Measurements from ENCODE around the gene KIF7. TPM values are rescaled to one million over a fixed set of nuclear protein-coding genes. Genes with fewer than 3 reads are reported as not detected.
"Not testable (repeated sequence)": the region's sequence is repeated elsewhere in the genome, so short reads cannot be mapped to it uniquely, and the experiment has no call there.

KIF7 gene
- total and polyA plus RNA-seq, 2 of the 8 experiments (the other 6 are each of a cell fraction or from before 2014, with no cell fraction given) = 4.9 to 14.0 TPM

DNA sequence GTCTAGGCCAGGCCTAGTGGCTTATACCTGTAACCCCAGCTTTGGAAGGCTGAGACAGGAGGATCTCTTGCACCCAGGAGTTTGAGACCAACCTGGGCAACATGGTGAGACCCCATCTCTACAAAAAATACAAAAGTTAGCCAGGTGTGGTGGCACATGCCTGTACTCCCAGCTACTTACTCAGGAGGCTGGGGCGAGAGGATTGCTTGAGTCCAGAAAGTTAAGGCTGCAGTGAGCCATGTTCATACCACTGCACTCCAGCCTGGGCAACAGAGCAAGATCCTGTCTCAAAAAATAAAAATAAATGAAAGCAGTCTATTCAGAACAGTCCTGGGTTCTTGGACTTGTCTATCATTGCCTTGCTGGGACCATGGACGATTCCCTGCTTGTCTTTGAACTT, 74.5 kb downstream of the KIF7 start:
- H3K4me3 ChIP-seq (ENCODE audit: extremely low read depth in 1 of 4, insufficient read depth in 2 of 4, low read depth in 3 of 4, low read length in 4 of 4); H2BK5ac ChIP-seq (ENCODE audit: low read depth, low read length); H3K23ac ChIP-seq (ENCODE audit: insufficient read length); DNase-seq (ENCODE audit: low read depth in 1 of 2, low spot score in 2 of 2); H4K8ac ChIP-seq (ENCODE audit: extremely low read depth, insufficient read depth, low read length); H3K4ac ChIP-seq (replicated peaks; ENCODE audit: insufficient read length, low read depth, low read length); H2BK15ac ChIP-seq (ENCODE audit: low read length); H2BK120ac ChIP-seq (replicated peaks; ENCODE audit: low read depth, low read length); H3K27me3 ChIP-seq (replicated peaks in 1 of 4; ENCODE audit: control insufficient read depth in 3 of 4, extremely low read depth in 1 of 4, insufficient read depth in 3 of 4, low read length in 3 of 4); H3K9ac ChIP-seq (replicated peaks in 1 of 4; ENCODE audit: extremely low read depth in 1 of 4, low read depth in 3 of 4, low read length in 3 of 4); H3K27ac ChIP-seq (ENCODE audit: low read depth, low read length); H3K14ac ChIP-seq (ENCODE audit: insufficient read length); H3K4me1 ChIP-seq (replicated peaks in 1 of 4; ENCODE audit: control insufficient read depth in 3 of 4, insufficient read depth in 4 of 4, low read length in 3 of 4); H3K9me3 ChIP-seq (ENCODE audit: insufficient read depth in 2 of 2, low read depth in 1 of 2, low read length in 1 of 2); H2BK20ac ChIP-seq (ENCODE audit: low read length); H2BK12ac ChIP-seq (ENCODE audit: low read depth, low read length); H3K18ac ChIP-seq (ENCODE audit: extremely low read depth, low read length); H2AFZ ChIP-seq (ENCODE audit: low read length); H4K5ac ChIP-seq (ENCODE audit: insufficient read length, low read depth, low read length); H3K56ac ChIP-seq (replicated peaks; ENCODE audit: insufficient read length, low read depth, low read length); H4K91ac ChIP-seq (replicated peaks; ENCODE audit: insufficient read length, low read length); FAIRE-seq; H2AK5ac ChIP-seq (ENCODE audit: low read depth, low read length); POLR2A ChIA-PET (ENCODE audit: partially characterized antibody); H3K4me2 ChIP-seq (ENCODE audit: insufficient read depth in 1 of 2, low read depth in 2 of 2, low read length in 2 of 2): not testable (repeated sequence)
- Histone ChIP-seq H3K79me1 (ENCODE audit: low read depth, low read length) (peaks cover 16% of the 10 kb centered on the region), H3K79me2 (ENCODE audit: control insufficient read depth in 1 of 2, insufficient read depth in 2 of 2, low read length in 2 of 2) (peaks cover 37 to 94% of the 10 kb centered on the region in 2 experiments), H3K23me2 (ENCODE audit: low read depth, low read length) (peaks cover 15% of the 10 kb centered on the region), H4K20me1 (replicated peaks in 1 of 2; ENCODE audit: control insufficient read depth in 1 of 2, insufficient read depth in 2 of 2, low read length in 2 of 2) (peaks cover 14 to 17% of the 10 kb centered on the region in 2 experiments), H3K36me3 (ENCODE audit: control insufficient read depth in 2 of 4, insufficient read depth in 4 of 4, low read length in 3 of 4) (peaks cover 16 to 58% (median 34%) of the 10 kb centered on the region in 4 experiments)
- WGBS, 2 experiments (ENCODE audit: extremely low coverage in 1 of 2, insufficient coverage in 1 of 2, insufficient read length in 1 of 2, insufficient replicate concordance in 2 of 2, low coverage in 1 of 2, low lambda C conversion rate in 2 of 2, missing lambda C conversion rate in 1 of 2) = 83% methylated on average over 2 of the region's 2 CpGs; no CpG with 5 or more reads in 1 of the 2 experiments
- CTCF ChIA-PET (ENCODE audit: partially characterized antibody) = interaction anchor here (0.7 kb wide), 1 partner anchor 703 kb away, joined by 3 read pairs; no protein-coding TSS in a partner anchor
